MM.1S (cell line): ENCODE data around the gene ZMIZ1.

Experiments used
- DNase-seq: peaks from one replicate; pipeline ENCODE4 v3.0.0-alpha.2; 2015
- H2AFZ ChIP-seq: fragments of 300-600 bp; sonication (generic); 2 replicates; pipeline ENCODE4 v1.6.0; 2016; ENCODE audit warnings: antibody characterized with exemption, low read length
- H3F3A ChIP-seq: fragments of 300-600 bp; sonication (generic); 2 replicates; pipeline ENCODE4 v1.6.1; 2016; ENCODE audit warnings: mild to moderate bottlenecking, antibody characterized with exemption, low read length, moderate library complexity, mixed read lengths; ENCODE audit not compliant: insufficient read depth
- H3K27ac ChIP-seq: fragments of 300-600 bp; sonication (generic); 2 replicates; pipeline ENCODE4 v1.5.1; 2016; ENCODE audit warnings: mild to moderate bottlenecking, low read length
- H3K27me3 ChIP-seq: fragments of 300-600 bp; sonication (generic); replicated peaks from 2 replicates; pipeline ENCODE4 v1.6.0; 2016; ENCODE audit warnings: low read length; ENCODE audit not compliant: insufficient read depth
- H3K36me3 ChIP-seq: fragments of 300-600 bp; sonication (generic); replicated peaks from 2 replicates; pipeline ENCODE4 v1.6.1; 2016; ENCODE audit warnings: mild to moderate bottlenecking, low read length, mixed read lengths; ENCODE audit not compliant: insufficient read depth
- H3K4me1 ChIP-seq: fragments of 300-600 bp; sonication (generic); 2 replicates; pipeline ENCODE4 v1.6.1; 2016; ENCODE audit warnings: low read length, mixed read lengths
- H3K4me2 ChIP-seq: fragments of 300-600 bp; sonication (generic); 2 replicates; pipeline ENCODE4 v1.6.0; 2016; ENCODE audit warnings: low read depth, low read length
- H3K4me3 ChIP-seq: fragments of 300-600 bp; sonication (generic); 2 replicates; pipeline ENCODE4 v1.5.1; 2016; ENCODE audit warnings: low read length, mixed read lengths
- H3K79me2 ChIP-seq: fragments of 300-600 bp; sonication (generic); 2 replicates; pipeline ENCODE4 v1.6.1; 2016; ENCODE audit warnings: mixed run types, low read length, mixed read lengths
- H3K9ac ChIP-seq: fragments of 300-600 bp; sonication (generic); 2 replicates; pipeline ENCODE4 v1.6.1; 2016; ENCODE audit warnings: low read length, mixed read lengths
- H3K9me2 ChIP-seq: fragments of 300-600 bp; sonication (generic); replicated peaks from 2 replicates; pipeline ENCODE4 v1.6.1; 2016; ENCODE audit warnings: mild to moderate bottlenecking, low read length, mixed read lengths; ENCODE audit not compliant: insufficient read depth
- H3K9me3 ChIP-seq: fragments of 300-600 bp; sonication (generic); replicated peaks from 2 replicates; pipeline ENCODE4 v1.6.1; 2016; ENCODE audit warnings: mild to moderate bottlenecking, low read length, mixed read lengths; ENCODE audit not compliant: insufficient read depth
- H4K20me1 ChIP-seq: fragments of 300-600 bp; sonication (generic); 2 replicates; pipeline ENCODE4 v1.6.1; 2016; ENCODE audit warnings: mild to moderate bottlenecking, low read length, moderate library complexity, mixed read lengths; ENCODE audit not compliant: insufficient read depth
- EZH2 ChIP-seq: fragments of 300-600 bp; sonication (generic); optimal IDR thresholded peaks from 2 replicates; pipeline ENCODE3; 2017; ENCODE audit warnings: low read depth, mild to moderate bottlenecking, antibody characterized with exemption, low read length, mixed read lengths
- EZH2phosphoT487 ChIP-seq: fragments of 300-600 bp; sonication (generic); IDR thresholded peaks from 2 replicates; pipeline ENCODE4 v1.6.1; 2018; ENCODE audit warnings: antibody characterized with exemption, low read length
- TF ChIP-seq, protein P1 (sequence below): fragments of 300-600 bp; sonication (generic); IDR thresholded peaks from 2 replicates; pipeline ENCODE4 v1.5.1; 2016; ENCODE audit warnings: antibody characterized with exemption, low read length, mixed read lengths

ZMIZ1 gene

DNA sequence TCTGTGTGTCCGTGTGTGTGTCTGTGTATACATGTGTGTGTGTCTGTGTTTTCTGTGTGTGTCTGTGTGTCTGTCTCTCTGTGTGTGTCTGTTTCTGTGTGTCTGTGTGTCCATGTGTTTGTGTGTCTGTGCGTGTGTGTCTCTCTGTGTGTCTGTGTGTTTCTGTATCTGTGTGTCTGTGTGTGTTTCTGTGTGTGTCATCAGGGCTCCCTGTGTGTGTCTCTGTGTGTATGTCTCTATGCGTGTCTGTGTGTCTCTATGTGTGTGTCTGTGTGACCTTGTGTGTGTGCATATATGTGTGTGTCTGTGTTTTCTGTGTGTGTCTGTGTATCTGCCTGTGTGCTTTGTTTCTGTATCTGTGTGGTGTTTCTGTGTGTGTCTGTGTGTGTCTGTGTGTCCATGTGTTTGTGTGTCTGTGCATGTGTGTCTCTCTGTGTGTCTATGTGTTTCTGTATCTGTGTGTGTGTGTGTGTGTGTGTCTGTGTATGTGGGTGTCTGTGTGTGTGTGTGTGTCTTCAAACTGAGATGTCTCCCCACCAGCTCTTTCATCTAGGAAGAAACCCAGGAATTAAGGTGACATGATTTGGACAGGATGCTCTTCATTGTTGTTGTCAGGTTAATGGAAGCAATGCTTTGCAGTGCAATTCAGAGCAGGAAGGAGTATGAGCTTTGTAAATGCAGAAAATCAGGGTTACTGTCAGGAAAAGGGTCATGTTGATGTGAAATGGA, 257.8 kb downstream of the ZMIZ1 start:
- TF ChIP-seq EZH2phosphoT487, result no peak
- TF ChIP-seq, protein P1, sequence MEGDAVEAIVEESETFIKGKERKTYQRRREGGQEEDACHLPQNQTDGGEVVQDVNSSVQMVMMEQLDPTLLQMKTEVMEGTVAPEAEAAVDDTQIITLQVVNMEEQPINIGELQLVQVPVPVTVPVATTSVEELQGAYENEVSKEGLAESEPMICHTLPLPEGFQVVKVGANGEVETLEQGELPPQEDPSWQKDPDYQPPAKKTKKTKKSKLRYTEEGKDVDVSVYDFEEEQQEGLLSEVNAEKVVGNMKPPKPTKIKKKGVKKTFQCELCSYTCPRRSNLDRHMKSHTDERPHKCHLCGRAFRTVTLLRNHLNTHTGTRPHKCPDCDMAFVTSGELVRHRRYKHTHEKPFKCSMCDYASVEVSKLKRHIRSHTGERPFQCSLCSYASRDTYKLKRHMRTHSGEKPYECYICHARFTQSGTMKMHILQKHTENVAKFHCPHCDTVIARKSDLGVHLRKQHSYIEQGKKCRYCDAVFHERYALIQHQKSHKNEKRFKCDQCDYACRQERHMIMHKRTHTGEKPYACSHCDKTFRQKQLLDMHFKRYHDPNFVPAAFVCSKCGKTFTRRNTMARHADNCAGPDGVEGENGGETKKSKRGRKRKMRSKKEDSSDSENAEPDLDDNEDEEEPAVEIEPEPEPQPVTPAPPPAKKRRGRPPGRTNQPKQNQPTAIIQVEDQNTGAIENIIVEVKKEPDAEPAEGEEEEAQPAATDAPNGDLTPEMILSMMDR, result no peak
- no peak for TF ChIP-seq EZH2
- DNase-seq, result no peak
- Histone ChIP-seq H3K9me3 (no peaks in the 10 kb centered on the region), H3K36me3 (no peaks in the 10 kb centered on the region), H3K4me3 (no peak overlapping the region), H4K20me1 (no peaks in the 10 kb centered on the region), H3K27ac (no peak overlapping the region), H3K79me2 (no peaks in the 10 kb centered on the region), H3K9ac (no peak overlapping the region), H2AFZ (no peak overlapping the region), H3F3A (no peaks in the 10 kb centered on the region), H3K27me3 (no peaks in the 10 kb centered on the region), H3K4me1 (peaks cover 1% of the 10 kb centered on the region; the same call in 1 of the 2 replicates), H3K4me2 (no peak overlapping the region), H3K9me2 (no peaks in the 10 kb centered on the region)

DNA sequence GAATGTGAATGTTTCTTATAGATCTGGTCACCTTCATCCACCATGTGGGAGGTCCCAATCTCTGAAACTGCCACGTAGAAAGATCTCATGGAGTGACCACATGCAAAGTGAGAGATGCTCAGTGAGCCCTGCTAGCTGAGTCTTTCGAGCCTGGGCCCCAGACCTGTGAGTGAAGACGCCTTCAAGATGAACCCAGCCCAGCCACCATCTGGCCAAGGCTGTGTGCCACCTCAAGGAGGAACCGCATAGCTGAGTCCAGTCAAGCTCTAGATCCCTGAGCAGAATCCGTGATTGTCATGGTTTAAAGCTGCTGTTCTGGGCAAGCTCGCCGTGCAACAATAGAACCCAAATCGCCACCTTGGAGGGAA, 258.3 kb downstream of the ZMIZ1 start:
- no peaks in the 10 kb centered on the region for H3K27me3 ChIP-seq
- DNase-seq, result no peak
- no peak overlapping the region for H3K4me2 ChIP-seq
- TF ChIP-seq EZH2 (no peak), EZH2phosphoT487 (no peak)
- TF ChIP-seq, protein P1, result no peak
- no peaks in the 10 kb centered on the region for H3K9me2 ChIP-seq
- H3K9me3 ChIP-seq, result no peaks in the 10 kb centered on the region
- no peak overlapping the region for H3K9ac ChIP-seq
- H4K20me1 ChIP-seq, result no peaks in the 10 kb centered on the region
- H3K36me3 ChIP-seq, result no peaks in the 10 kb centered on the region
- H3K4me1 ChIP-seq, result peaks cover 6% of the 10 kb centered on the region
- no peak overlapping the region for H3K27ac ChIP-seq
- no peaks in the 10 kb centered on the region for H3K79me2 ChIP-seq
- no peak overlapping the region for H3K4me3 ChIP-seq
- no peaks in the 10 kb centered on the region for H3F3A ChIP-seq
- H2AFZ ChIP-seq, result no peak overlapping the region

DNA sequence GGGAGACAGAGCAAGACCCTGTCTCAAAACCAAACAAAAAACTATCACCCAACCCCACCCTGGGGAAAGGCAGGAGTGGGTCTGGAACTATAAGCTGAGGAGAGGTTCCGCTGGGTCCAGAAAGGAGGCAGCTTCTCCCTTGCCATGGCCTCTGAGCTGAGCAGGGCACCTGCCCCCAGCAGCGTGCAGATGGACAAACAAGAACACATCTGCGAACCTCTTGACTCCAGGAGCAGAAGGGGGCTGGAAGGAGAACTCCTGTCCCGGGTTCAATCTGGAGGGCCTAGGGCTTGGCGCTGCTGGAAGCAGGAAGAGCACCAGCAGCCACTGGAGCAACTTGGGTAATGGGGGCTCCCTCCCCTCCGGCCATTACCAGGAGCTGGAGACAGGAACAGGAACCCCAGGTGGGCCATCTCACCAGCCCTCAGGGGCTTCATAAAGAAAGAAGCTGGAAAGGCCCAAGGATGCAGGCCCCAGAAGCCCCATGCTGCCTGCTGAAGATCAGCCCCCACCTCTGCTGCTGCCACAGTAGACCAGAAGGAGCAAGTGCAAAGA, 259.5 kb downstream of the ZMIZ1 start:
- H2AFZ ChIP-seq, result no peak overlapping the region
- H3K4me2 ChIP-seq, result no peak overlapping the region

More for the DNA sequence above, 259.5 kb downstream of the ZMIZ1 start:
- no peaks in the 10 kb centered on the region for H3F3A ChIP-seq
- no peaks in the 10 kb centered on the region for H4K20me1 ChIP-seq
- TF ChIP-seq EZH2phosphoT487 (no peak), EZH2 (no peak)
- TF ChIP-seq, protein P1, result no peak
- no peak overlapping the region for H3K9ac ChIP-seq
- no peaks in the 10 kb centered on the region for H3K9me3 ChIP-seq
- no peaks in the 10 kb centered on the region for H3K9me2 ChIP-seq
- H3K79me2 ChIP-seq, result no peaks in the 10 kb centered on the region
- H3K27ac ChIP-seq, result no peak overlapping the region
- no peaks in the 10 kb centered on the region for H3K27me3 ChIP-seq
- no peak for DNase-seq
- H3K4me1 ChIP-seq, result peaks cover 6% of the 10 kb centered on the region
- no peaks in the 10 kb centered on the region for H3K36me3 ChIP-seq
- H3K4me3 ChIP-seq, result no peak overlapping the region
